ENCODE results near the gene EVPL.

Gene EVPL

GRCh38 chr17:75983501-75984181 lies 43.5 kb downstream of the EVPL start:
- Histone ChIP-seq H3K79me2 (ENCODE audit: insufficient read depth, low read depth) (peaks cover 10% of the 10 kb centered on the region; the same call in 1 of the 2 replicates), H2AFZ (ENCODE audit: low read depth) (no peak overlapping the region), H3K36me3 (ENCODE audit: insufficient read depth) (no peaks in the 10 kb centered on the region), H3K4me2 (no peak overlapping the region), H3K27ac (no peak overlapping the region), H3K4me3 (IDR thresholded peaks at IDR 0.05; ENCODE audit: insufficient read depth, low read depth, low read length) (no peak overlapping the region), H4K20me1 (ENCODE audit: insufficient read depth) (no peaks in the 10 kb centered on the region), H3K9ac (no peak overlapping the region), H3K27me3 (ENCODE audit: insufficient read depth, low read depth) (no peaks in the 10 kb centered on the region), H3K4me1 (ENCODE audit: low read depth, poor library complexity, severe bottlenecking) (peaks cover 9% of the 10 kb centered on the region)
- TF ChIP-seq, protein P1, sequence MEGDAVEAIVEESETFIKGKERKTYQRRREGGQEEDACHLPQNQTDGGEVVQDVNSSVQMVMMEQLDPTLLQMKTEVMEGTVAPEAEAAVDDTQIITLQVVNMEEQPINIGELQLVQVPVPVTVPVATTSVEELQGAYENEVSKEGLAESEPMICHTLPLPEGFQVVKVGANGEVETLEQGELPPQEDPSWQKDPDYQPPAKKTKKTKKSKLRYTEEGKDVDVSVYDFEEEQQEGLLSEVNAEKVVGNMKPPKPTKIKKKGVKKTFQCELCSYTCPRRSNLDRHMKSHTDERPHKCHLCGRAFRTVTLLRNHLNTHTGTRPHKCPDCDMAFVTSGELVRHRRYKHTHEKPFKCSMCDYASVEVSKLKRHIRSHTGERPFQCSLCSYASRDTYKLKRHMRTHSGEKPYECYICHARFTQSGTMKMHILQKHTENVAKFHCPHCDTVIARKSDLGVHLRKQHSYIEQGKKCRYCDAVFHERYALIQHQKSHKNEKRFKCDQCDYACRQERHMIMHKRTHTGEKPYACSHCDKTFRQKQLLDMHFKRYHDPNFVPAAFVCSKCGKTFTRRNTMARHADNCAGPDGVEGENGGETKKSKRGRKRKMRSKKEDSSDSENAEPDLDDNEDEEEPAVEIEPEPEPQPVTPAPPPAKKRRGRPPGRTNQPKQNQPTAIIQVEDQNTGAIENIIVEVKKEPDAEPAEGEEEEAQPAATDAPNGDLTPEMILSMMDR (conservative IDR thresholded peaks at IDR 0.05; ENCODE audit: low read depth, low read length) = no peak

DNA sequence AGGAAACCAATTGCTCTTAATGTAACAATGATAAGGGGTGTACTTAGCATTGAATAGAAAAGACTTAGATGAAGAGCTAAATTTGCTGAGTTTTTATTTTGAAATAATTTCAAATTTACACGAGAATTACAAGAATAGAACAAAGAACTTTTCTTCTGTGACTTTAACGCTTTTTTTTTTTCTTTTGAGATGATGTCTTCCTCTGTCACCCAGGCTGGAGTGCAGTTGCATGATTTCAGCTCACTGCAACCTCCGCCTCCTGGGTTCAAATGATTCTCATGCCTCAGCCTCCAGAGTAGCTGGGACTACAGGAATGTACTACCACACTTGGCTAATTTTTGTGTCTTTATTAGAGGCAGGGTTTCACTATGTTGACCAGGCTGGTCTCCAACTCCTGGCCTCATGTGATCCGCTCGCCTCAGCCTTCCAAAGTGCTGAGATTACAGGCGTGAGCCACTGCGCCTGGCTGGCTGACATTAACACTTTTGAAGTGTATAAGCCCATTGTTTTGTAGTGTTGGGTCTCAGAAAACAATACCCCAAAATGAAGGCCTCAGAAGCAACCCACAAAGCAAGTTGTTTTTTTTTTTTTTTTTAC lies 46.0 kb downstream of the EVPL start:
- peaks cover 10% of the 10 kb centered on the region; the same call in 1 of the 2 replicates for H3K79me2 ChIP-seq (ENCODE audit: insufficient read depth, low read depth)
- no peak overlapping the region for H3K4me3 ChIP-seq (IDR thresholded peaks at IDR 0.05; ENCODE audit: insufficient read depth, low read depth, low read length)
- no peak overlapping the region for H3K9ac ChIP-seq
- H3K4me1 ChIP-seq (ENCODE audit: low read depth, poor library complexity, severe bottlenecking) = peaks cover 17% of the 10 kb centered on the region
- no peak overlapping the region for H3K27ac ChIP-seq
- H3K27me3 ChIP-seq (ENCODE audit: insufficient read depth, low read depth) = no peaks in the 10 kb centered on the region
- TF ChIP-seq, protein P1 (conservative IDR thresholded peaks at IDR 0.05; ENCODE audit: low read depth, low read length) = no peak
- H3K4me2 ChIP-seq = no peak overlapping the region
- no peak overlapping the region for H2AFZ ChIP-seq (ENCODE audit: low read depth)
- H3K36me3 ChIP-seq (ENCODE audit: insufficient read depth) = no peaks in the 10 kb centered on the region
- H4K20me1 ChIP-seq (ENCODE audit: insufficient read depth) = no peaks in the 10 kb centered on the region

DNA sequence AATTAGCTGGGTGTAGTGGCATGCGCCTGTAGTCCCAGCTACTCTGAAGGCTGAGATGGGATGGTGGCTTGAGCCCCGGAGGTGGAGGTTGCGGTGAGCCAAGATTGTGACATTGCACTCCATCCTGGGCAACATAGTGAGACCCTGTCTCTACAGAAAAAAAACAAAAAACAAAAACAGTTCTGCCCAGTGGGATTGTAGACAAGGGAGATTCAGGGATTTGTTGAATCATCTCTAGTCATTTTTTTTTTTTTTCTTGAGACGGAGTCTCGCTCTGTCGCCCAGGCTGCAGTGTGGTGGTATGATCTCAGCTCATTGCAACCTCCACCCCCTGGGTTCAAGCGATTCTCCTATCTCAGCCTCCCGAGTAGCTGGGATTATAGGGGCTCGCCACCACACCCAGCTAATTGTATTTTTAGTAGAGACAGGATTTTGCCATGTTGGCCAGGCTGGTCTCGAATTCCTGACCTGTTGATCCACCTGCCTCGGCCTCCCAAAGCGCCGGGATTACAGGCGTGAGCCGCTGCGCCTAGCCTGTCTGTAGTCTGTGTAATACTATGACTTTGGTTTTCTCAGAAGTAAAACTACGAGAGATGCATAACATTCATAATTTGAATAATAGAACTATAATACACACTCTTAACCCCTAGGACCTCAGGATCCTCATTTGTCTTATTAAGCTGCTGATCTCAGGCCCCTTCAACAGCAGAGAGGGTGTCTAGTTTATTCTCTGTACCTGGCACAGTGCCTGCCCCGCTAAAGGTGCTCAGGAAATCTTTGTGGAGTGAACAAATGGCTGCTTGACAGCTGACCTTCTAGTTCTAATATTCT lies 46.7 kb downstream of the EVPL start:
- H3K79me2 ChIP-seq (ENCODE audit: insufficient read depth, low read depth) = peaks cover 10% of the 10 kb centered on the region; the same call in 1 of the 2 replicates
- peak overlapping the region; percentile 55 for H3K4me2 ChIP-seq
- H3K27me3 ChIP-seq (ENCODE audit: insufficient read depth, low read depth) = no peaks in the 10 kb centered on the region
- peak overlapping the region; percentile 83 for H3K9ac ChIP-seq
- peak overlapping the region; percentile 78 for H3K27ac ChIP-seq
- TF ChIP-seq, protein P1 (conservative IDR thresholded peaks at IDR 0.05; ENCODE audit: low read depth, low read length) = no peak
- peak overlapping the region; percentile 70 for H2AFZ ChIP-seq (ENCODE audit: low read depth)
- H3K4me1 ChIP-seq (ENCODE audit: low read depth, poor library complexity, severe bottlenecking) = peaks cover 17% of the 10 kb centered on the region
- H3K36me3 ChIP-seq (ENCODE audit: insufficient read depth) = no peaks in the 10 kb centered on the region
- H4K20me1 ChIP-seq (ENCODE audit: insufficient read depth) = no peaks in the 10 kb centered on the region
- no peak overlapping the region for H3K4me3 ChIP-seq (IDR thresholded peaks at IDR 0.05; ENCODE audit: insufficient read depth, low read depth, low read length)

- H3K79me2 ChIP-seq (ENCODE audit: insufficient read depth, low read depth) = peaks cover 10% of the 10 kb centered on the region; the same call in 1 of the 2 replicates
- H2AFZ ChIP-seq (ENCODE audit: low read depth) = peak overlapping the region; percentile 70
- H3K27me3 ChIP-seq (ENCODE audit: insufficient read depth, low read depth) = no peaks in the 10 kb centered on the region
- H3K27ac ChIP-seq = peak overlapping the region; percentile 78
- no peaks in the 10 kb centered on the region for H3K36me3 ChIP-seq (ENCODE audit: insufficient read depth)
- peaks cover 17% of the 10 kb centered on the region for H3K4me1 ChIP-seq (ENCODE audit: low read depth, poor library complexity, severe bottlenecking)
- no peak overlapping the region for H3K4me3 ChIP-seq (IDR thresholded peaks at IDR 0.05; ENCODE audit: insufficient read depth, low read depth, low read length)
- peak overlapping the region; percentile 55 for H3K4me2 ChIP-seq
- H3K9ac ChIP-seq = peak overlapping the region; percentile 83
- TF ChIP-seq, protein P1 (conservative IDR thresholded peaks at IDR 0.05; ENCODE audit: low read depth, low read length) = no peak
- no peaks in the 10 kb centered on the region for H4K20me1 ChIP-seq (ENCODE audit: insufficient read depth)
These were observed 47.4 kb downstream of the EVPL start for GRCh38 chr17:75979705-75980187.
